HG02623 (cell line): ENCODE results near the gene TBC1D22A.

Source experiments
- ATAC-seq: cut with Tn5 transposase; IDR thresholded peaks from one replicate; pipeline ENCODE4 v1.9.1; 2021; ENCODE audit warnings: moderate library complexity; ENCODE audit not compliant: unreplicated experiment

The TBC1D22A gene

DNA sequence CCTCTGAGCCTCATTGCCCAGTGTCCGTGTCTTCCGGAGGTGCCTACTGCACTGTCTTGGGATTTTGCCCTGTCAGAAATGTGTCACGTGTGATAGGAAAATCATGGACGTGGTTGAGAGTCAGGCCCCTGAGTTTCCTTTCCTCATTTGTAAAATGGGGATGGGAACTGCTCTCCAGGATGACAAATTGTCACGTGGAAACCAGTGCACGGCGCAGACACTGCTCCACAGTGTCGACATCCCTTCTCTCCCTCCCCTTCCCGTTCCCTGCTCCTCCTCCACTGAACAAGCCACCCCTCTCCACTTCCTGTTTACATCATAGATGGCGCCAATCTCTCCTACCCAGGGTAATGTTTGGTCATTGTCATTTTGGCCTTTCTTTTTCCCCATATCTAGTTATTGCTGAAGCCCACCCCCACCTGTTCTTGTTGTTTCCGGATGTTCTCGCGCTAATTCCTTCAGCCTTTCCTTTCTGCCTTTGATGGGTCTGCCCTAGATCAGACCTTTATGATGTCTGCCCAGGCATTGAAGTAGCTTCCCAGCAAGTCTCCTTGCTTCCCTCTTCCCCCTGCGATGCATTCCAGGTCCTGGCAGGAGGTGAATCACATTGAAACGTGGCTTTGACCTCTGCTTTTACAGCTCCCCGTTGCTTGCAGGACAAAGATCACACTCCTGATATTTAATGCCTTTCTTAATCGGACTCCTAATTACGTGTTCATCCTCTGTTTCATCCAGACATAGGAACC, 91.8 kb downstream of the TBC1D22A start:
- ATAC-seq = no peak

DNA sequence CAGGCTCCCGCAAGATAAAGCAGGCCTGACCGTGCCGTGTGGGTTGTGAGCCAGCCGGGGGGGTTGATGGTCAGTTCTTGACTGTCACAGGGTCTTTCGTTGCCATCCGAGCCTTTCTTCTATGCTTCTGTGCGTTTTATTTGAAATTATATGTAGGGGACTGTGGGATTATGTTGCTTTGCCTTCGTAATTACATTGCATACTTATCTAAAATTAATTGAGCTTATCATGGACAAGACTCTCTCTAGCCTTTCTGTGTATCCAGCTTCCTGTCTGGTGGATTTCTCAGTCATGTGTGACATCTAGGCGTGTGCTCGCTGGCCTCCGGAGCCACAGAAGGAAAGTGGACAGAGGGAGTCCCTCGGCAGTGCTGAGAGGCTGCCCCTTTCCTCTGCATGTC, 93.2 kb downstream of the TBC1D22A start:
- ATAC-seq = no peak

DNA sequence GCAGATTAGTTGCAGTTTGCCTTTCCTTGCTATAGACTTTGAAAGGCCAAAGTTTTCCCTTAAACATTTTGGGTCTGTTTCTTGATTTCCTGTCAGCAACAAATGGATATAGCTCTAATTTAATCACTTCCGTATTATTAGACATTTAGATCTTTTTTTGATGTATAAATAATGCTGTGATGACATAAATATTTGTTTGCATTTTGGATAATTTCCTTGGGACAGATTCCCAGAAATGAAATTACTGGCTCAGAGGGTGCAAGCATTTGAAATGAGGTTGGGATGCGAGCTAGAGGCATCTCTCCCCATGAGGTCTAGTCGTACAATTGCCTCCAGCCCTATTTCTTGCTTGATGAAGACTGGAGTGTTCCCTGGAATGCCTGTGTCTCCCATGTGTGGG, 94.2 kb downstream of the TBC1D22A start:
- no peak for ATAC-seq

DNA sequence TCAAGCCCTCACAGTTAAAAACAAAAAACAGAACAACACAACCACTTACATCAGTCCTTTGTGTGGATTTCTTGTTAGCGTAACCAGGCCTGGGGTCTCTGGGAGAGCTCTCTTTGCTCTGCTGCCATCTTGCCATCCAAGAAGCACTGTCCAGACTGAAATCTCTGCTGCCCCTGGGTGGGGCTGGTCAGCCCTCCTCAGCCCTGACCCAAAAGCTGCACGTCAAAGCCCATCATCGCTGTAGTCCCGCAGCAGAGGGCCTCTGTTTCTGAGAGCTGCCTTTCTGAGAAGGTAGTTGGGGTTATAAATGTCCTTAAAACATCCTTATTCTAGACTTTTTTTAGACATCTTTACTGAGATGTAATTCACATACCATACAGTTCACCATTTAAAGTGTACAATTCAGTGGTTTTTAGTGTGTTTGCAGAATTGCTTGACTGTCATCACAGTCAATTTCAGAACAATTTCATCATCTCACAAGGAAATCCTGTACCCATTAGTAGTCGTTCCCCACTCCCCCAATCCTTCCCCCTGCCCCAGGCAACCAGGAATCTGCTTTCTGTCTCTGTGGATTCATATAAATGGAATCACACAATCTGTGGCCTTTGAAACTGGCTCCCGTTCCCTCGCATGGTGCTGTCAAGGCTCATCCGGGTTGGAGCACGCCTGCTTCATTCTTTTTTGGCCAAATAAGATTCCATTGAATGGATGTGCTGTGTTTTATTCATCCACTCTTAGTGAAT, 94.9 kb downstream of the TBC1D22A start:
- no peak for ATAC-seq

DNA sequence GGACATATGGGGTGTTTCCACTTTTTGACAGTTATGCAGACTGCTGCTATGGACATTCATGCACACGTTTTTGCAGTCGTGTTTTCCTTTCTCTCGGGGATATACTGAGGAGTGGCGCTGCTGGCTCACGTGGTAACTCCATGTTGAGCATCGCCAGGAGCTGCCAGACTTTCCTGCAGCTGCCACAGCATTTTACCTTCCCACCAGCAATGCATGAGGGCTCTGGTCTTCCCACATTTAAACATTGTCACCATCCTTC, 95.4 kb downstream of the TBC1D22A start:
- no peak for ATAC-seq

DNA sequence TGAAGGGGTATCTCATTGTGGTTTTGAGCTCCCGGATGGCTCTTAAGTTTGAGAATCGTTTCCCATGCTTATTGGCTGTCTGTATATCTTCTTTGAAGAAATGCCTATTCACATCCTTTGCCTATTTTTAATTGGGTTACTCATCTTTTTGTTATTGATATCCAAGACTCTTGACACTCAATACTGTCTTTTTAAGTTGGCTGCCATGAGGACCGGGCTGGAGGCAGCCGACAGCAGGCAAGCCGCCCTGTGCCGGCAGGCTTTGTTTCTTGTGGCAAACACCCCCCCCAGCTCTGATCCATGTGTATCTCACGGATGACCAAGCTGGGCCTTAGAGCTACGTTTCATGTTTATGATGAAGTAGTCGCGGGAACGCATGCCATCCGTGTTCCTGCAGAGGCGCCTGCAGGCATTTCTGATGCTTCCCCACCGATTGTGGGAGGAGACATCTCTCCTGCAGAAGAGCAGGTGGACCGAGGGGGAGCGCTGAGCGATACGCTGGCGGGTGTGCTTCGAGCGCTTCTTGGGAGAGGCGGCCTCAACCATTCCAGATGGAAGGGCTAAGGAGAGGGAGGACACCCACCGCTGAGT, 95.8 kb downstream of the TBC1D22A start:
- ATAC-seq = no peak

DNA sequence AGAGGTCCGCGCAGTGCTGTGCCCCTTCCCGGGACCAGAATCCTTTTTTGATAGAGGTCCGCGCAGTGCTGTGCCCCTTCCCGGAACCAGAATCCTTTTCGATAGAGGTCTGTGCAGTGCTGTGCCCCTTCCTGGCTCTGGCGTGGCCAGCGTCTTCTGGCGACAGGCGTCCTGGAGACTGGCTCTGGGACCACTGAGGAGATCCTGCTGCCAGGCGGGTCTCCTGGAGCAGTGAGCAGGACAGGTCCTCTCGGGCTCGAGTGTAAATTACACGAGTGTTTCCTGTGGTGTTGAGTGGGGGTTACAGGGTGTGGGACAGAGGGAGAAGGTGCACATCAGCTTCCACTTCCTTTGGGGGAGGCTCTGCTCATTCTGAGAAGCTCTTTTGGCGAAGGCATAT, 98.1 kb downstream of the TBC1D22A start:
- no peak for ATAC-seq

DNA sequence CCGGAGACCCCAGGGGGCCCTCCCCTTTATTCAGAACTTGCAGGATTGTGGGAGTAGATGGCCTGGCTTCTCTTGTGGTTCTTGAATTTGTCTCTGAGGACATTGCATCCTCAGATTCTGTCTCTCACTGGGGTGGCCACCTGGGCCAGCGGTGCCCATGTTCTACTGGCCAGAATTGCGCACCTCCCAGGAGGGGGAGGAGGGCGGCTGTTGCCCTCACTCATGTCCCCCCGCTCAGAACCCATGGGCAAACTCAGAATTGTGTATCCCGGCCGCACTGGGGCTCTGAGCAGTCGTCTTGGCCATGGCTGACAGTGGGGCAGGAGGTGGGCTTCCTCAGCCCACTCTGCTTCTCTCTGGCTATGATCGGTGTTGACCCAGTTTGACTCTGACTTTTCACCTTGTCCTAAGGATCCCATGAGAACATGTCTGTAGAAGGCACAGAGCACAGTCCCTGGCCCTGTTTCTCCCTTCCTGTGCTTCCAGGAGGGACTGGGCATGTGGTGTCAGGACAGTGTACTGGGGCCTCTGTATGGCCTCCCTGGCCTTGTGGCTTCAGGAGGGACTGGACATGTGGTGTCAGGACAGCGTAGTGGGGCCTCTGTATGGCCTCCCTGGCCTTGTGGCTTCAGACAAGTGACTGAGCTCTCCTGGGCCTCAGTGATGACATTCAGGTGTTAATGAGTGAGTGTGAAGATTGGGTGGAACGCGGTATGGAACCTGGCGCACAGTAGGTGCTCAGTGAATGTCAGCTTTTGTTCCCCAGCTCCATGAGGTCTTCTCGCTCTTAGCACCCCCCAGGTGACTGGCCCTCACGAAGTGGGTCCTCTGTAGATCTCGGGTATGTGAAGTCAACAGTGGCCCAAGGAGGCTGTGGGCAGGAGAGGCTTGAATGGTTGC, 99.3 kb downstream of the TBC1D22A start:
- ATAC-seq = no peak

DNA sequence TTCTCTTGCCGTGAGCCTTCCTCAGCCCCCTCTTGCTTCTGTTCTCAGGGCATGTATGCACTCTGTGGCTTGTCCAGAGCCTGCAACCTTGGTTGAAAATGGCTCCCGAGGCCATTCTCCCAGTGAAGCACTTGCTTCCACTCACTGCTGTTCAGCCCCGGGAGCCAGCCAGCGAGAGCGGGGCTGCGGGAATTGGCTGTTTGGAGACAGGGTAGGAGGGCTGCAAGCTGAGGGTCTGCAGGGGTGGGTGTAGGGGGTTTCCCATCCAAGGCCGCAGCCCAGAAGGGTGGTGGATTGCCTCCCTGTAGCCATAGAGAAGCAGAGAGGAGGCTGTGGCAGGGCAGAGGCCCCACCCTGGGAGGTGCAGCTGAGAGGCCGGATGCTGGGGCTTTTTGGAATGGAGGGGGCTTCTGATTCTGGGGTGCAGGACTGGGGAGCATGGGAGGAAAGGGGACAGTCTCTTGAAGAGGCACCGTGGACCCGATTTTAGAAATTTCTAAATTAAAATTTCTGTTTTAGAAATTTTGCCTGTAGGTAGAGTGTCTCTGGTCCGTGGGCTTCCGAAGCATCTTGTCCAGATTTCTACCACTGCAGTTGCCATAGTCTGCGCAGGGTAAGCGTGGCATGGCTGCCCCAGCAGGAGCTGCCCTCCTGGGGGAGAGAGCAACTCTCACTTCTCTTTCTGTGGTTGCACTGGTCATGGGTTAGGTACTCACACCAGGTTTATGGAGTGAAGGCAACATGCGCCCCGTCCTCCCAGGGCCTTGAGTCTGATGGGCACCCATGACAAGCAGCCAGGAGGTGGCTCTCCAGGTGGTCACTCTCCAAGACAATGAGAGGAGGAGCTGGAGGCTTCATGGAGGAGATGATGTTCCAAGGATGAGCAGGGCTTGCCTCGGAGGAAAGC, 100.2 kb downstream of the TBC1D22A start:
- ATAC-seq = no peak

DNA sequence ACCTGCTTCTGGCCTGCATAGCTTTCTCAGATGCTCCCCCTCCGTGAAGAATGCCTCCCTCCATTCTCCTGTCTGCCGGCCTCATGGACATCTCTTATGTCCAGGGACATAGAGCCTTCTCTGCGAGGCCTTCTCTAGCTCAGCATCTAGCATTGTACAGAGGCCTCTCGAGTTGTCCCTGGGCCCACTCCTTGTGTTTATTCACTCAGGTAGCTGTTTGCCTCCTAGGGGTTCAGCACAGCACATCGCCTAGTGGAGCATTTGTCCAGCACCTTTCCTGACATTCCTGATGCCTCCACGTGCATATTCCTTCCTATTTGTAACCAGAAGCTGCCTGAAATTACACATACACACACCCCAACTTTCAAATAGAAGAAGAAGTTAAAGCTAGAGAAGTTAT, 101.3 kb downstream of the TBC1D22A start:
- no peak for ATAC-seq

DNA sequence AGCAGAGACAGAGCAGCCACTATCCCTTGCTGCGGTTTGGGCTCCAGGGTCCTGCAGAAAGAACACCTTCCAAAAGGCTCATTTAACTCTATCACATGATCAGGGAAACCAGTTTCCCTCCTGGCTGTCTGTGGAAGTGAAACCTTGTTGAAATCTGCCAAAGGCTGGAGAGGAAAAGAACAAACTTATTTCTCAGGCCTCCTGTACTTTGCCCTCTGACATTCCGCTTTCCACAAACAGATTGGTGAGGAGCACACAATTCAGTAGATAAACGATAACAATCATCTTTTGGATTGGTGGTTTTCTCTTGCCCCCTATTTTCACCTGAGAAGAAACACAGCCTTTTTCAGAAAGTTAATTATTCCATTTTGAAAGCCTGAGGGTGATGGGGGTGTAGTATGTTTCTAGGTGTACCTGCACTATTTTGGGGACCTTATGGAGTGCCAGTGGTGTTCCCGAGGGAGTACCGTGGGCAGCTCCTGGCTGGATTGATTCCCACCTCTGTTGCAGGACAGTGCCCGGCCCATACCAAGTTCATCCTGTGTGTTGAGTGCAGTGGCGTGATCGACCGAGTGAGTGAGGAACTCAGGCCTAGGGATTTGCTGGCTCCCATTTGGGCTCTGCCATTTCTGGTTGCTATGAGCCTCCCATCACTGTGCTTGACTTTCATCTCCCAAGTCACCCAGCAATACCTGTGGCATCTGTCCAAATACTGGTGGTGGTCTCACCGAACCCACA, 102.0 kb downstream of the TBC1D22A start:
- no peak for ATAC-seq

DNA sequence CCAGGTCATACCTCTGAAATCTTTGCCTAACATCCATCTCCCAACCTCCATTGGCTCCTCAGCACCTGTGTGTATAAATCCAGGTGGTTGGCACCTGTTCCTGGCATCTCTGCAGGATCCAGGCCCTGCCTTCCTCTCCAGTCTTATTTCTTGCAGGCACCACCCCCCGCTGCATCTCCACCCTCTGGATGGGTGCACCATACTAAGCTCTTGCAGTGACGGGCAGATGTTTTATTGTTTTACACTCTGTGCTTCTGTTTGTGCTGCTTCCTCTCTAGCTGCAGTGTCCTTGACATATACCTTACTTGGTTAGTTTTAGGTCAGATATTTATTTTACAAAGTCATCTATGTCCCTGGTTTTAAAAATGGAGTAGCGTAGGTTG, 102.6 kb downstream of the TBC1D22A start:
- no peak for ATAC-seq

DNA sequence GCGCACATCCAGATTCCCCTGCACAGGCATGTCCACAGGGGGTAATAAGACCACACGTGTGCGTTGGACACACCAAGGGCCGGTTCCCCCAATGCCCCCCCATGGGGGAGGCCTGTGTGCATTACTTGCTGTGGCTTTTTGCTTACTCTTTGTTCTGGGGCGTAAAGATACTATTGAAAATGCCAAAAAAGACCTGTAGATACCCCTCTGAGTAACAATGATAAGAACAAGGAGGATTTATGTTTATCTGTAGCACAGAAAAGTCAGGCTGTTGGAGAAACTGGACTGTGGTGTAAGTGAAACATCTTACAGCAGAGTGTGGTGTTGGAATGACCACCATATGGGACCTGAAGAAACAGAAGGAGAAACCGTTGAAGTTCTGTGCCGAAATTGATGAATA, 103.2 kb downstream of the TBC1D22A start:
- no peak for ATAC-seq

DNA sequence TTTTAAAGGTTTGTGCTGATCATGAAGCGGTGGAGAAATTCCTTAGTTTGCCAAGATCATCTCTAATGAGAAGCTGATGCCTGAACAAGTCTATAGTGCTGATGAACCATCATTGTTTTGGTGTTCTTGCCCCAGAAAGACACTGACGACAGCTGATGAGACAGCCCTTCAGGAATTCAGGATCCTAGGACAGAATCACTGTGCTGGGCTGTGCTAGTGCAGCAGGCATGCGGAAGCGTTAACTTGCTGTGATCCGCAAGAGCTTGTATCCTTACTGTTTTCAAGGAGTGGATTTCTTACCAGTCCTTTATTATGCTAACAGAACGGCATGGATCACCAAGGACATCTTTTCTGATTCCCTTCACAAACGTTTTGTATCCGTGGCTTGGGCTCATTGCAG, 104.1 kb downstream of the TBC1D22A start:
- ATAC-seq = no peak

DNA sequence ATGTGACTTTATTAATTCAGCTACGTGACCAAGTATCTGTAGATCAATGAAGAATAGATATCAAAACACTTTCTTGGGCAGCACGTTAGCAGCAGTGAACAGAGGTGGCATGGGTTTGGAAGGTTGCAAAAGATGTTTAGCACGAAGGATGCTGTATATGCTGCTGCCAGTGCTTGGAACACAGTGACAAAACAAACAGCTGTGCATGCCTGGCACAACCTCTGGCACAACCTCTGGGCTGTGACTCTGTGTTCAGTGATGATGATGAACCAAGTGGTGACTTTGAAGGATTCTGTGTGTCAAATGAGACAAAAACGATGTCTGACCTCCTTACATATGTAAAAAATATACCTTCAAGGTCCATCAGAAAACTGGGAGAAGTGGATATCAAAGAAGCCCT, 104.7 kb downstream of the TBC1D22A start:
- no peak for ATAC-seq

DNA sequence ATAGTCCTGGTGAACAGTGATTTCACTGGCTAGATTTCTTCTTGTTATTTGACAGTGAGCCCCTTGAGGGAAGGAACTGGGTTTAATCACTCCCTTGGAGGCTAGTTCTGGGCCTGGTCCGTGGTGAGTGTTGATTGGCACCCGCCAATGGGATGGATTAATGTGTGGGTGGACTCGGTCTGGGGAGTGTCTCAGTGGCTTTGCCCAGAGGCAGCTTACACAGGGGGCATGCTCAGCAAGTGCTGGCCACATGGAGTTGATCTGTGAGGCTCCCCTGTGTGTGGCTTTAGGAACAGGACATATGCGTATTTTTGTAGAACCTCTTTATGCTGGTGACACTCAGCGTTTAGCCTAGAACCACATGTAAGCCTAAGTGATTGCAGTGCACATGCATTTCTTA, 106.9 kb downstream of the TBC1D22A start:
- ATAC-seq = no peak

DNA sequence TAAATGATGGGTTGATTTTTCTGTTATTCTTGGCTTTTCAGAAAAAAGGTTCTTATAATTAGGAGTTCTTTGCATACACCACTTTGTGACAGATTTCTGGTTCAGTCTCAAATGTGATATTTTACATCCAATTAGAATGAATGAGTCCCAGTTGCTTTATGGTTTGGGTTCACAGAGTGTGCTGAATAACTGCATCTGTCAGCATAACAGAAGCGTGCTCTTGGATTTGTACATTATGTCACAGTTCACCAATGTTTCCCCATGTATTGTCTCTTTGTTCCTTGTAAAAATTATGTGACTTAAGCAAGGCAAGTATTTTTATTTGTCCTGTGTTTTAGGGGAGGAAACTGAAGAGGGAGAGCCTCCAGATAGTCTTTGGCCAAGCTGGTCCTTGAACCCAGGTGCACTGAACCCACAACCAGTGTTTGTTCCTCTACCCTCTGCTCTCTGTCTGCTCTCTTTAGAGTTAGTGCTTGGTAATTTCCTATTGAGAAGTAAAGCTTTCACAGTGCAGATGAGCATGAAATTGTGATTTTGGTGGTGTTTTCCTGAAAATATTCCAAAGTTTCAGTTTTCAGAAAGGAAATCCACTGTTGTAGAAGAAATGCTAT, 107.5 kb downstream of the TBC1D22A start:
- ATAC-seq = no peak

DNA sequence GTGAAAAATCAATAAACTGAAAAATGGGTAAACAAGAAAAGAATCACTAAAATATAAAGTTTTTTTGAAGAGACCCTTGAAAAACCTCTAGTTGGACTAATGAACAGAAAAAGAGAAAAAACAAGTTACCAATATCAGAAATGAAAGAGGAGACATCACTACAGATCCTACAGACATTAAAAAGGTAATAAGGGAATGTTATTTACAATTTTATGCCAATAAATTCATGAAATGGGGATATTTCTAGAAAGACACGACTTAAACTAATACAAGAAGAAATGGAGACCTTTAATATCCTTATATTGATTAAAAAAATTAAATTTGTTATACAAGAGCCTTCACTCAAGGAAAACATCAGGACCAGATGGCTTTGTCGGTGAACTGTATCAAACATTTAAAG, 109.4 kb downstream of the TBC1D22A start:
- ATAC-seq = no peak

DNA sequence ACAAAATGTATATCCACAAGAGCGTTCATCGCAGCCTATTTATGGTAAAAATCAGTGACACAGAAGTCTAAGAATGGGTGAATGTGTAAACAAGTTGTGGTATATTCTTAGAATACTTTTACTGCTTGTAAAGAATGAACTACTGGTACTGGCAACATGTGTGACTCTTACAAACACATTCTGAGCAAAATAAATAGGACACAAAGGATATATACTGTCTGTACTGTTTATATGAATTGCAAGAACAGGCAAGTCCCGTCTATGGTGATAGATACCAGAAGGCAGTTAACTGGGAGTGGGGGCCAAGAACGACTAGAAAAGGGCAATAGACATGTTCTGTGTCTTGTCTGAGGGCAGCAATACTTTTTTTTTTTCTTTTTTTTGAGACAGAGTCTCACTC, 112.6 kb downstream of the TBC1D22A start:
- no peak for ATAC-seq
